Inflammatory macrophage treated with lipopolysaccharide for 1 hour (primary cell): ENCODE data around the gene DNAJC8.

Experiments
- DNase-seq, 2 donors: peaks; one replicate each; pipeline ENCODE4 v3.0.0-alpha.2; 2020 to 2022

DNAJC8 gene

DNA sequence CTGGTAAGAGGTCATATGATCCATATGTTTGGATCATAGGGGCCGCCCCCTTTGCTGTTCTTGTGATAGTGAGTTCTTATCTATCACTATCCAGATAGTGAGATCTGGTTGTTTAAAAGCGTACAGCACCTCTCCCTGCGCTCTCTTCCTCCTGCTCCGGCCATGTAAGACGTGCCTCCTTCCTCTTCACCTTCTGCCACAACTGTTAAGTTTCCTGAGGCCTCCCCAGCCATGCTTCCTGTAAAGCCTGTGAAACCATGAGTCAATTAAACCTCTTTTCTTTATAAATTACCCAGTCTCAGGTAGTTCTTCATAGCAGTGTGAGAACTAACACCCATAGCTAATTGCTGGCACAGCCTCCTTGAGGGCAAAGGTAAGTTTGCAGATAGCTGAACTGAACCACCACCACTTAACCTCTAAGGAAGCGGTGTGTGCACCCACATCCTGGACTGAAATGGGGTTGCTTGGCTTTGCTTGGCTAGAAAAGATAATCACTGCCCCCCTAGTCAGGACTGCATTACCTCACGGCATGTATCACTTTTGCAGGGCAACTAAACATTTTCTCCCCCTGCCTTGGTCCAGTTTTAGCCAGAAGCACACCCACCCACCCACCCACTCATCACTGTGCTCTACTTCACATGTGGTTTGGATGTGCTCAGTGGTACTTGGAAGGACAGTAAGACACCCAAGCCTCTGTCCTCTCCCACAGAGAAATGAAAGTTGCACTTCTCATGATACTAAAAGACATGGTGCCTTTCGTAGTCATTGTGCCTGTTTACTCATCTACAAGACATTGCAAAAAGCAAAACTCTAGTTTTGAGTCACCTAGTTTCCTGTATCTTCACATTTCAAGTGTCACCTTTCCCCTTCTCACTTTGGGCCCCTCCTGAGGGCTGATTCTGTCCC lies 33.2 kb downstream of the DNAJC8 start:
- DNase-seq, result peak in 1 of 2 donors; percentile 33

DNA sequence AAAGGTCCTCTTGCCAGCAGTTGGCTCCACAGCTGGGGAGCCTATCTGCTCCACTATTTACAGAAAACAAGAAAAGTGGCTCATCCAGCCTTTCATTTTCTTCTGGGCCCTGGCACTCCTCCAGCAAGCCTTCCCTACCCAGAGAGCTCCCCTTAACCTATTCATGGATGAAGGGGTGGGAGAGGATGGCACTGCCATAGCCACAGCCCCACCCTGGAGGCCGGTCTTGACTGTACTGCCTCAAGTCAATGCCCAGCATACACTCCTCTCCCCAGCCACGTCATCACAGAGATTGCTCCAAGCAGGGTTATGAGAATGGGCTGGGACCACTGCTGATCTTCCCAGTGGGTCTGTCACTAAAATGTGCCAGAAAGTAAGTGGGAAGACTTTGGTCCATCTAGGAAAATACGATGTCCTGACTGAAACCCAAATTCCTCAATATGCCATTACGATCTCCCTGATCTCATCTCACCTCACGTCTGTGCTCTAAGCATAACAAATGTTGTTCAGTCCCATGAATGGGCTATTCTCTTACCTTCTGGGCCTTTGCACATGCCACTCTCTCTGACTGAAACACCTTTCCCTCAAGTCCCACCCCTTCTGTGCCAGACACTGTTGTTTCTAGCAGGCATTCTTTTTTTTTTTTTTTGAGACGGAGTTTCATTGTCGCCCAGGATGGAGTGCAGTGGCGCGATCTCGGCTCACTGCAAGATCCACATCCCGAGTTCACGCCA lies 35.0 kb downstream of the DNAJC8 start:
- no peak for DNase-seq

DNA sequence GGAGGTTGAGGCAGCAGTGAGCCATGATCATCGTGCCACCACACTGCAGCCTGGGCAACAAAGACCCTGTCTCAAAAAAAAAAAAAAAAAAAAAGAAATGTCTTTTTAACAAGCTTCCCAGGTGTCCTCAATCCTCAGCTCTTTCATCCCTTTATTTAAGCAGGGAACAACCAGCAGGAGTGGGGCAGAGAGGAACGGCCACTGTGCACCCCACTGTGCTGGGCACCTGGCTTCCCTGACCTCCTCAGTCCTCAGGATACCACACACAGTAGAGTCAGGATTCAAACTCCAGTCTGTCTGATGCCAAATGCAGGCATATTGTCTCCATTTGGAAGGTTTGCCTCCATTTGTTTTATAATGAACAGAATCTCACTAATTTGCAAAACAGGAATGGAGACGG lies 36.5 kb downstream of the DNAJC8 start:
- DNase-seq, result no peak

DNA sequence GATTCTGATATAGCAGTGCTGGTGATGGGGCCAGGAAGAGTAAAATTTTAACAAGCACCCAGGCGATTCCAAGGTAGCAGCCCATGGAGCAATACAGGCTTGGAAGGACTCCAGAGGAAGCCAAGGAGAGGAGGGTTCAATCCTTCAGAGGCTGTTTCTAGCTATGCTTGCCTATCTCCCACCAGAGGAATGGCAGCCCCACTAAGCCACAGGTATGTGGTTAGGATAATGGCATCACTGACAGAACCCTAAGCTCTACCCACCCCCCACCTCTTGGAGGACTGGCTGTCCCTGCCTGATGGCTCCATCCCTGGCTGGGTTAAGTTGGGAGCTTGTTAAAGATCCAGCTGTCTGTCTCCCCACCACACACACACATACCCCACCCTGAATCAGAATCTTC lies 37.0 kb downstream of the DNAJC8 start:
- no peak for DNase-seq

DNA sequence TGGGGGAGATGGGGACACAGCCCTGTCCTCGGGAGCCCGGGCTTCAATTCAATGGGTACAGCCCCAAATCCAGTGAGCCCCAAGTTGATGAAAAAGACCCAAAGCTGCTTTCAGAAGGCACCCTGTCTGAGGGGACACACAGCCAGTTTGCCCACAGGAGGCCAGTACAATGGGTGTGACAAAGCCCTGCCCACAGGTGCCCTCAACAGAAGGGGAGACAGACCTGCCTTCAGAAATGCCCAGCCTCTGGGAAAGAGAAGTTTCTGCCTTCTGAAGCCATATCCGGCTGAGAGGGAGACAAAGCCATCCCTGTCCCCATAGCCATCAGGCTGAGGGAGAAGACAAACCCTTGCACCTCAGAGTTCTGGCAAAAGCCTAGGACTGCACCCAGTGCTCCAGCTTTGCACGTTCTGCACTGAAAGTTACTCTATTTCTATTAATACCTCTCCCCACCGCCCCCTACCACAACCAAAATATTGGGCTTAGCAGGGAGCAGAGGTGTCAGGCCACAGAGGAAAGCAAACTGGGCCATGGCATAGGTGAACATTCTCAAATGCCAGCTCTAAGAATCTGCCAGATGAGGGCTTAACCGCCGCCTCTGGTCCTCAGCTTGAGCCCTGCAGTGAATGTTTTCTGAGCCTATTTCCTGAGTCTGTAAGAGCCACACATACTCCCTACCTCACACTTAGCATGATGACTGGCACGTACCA lies 38.3 kb downstream of the DNAJC8 start:
- DNase-seq, result no peak

DNA sequence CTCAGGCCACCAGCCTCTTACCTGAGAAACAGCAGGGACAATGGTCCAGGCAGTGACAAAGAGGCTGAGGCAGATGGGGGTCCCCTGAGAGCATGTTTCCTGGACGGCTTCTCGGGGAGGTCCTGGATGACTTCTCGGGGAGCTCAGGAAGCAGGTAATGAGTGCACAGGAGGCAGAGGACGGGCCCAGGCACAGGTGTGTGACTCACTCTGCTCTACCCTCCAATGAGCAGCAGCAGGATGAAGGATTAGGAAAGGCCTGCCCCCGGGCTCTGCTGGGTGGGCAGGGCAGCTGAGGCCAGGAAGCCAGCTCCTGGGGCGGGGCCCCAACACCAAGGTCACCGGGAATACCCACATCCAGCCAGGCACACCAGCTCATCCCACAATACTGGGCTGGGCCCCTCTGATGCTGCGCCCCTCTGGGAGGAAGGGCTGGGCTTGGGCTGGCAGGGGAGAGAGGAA lies 39.1 kb downstream of the DNAJC8 start:
- DNase-seq, result no peak

DNA sequence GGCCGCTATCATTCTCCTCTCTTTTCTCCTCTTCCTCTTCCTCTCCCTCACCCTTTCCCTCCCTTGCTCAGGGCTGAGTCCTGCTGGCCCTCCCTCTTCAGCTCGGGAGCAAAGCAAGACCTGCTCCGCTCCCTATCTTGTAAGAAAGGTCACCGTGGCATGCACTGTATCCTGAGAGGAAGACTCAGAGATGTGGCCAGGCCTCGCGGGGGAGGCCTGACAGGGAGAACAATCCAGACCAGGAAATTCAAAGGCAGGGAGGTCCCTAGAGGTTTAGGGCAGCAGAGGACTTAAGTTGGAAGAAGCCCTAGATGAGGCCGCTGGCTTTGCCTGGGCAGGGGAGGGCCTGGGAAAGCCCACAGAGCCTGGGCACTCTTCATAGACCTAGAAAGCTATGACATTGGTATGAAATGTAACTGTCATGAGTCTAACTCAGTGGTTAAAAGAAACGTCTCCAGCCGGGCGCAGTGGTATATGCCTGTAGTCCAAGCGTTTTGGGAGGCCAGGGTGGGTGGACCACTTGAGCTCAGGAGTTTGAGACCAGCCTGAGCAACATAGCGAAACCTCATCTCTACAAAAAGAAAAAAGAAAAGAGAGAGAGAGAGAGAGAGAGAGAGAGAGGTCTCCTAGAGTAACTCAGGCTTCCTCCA lies 41.7 kb downstream of the DNAJC8 start:
- no peak for DNase-seq

DNA sequence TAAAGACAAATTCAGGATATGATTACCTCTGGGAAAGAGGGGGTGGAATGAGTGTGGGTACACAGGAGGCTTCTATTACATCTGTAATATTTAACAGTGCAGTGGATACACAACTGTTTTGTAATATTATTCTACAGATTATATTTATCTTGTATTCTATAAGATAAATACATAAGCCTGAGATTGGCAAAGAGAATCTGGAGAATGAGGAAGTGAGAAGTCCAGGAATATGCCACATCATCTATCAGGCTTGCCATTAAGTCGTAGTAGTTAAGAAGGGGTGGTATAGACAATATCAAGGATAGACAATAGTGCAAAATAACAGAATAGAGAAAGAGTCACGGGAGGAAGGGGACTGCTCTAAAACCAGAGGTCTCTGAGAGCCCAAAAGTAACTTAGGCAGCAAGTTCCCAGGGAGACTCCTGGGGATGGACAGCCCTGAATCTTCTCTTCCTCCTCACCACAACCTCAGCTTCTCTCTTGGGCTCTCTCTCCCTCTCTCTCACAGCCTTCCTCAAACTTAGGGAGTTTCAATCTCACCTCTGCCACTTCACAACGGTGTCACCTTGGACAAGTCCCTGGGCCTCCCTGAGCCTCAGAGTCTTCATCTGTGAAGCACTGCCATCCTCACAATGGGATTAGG lies 42.4 kb downstream of the DNAJC8 start:
- DNase-seq, result no peak

DNA sequence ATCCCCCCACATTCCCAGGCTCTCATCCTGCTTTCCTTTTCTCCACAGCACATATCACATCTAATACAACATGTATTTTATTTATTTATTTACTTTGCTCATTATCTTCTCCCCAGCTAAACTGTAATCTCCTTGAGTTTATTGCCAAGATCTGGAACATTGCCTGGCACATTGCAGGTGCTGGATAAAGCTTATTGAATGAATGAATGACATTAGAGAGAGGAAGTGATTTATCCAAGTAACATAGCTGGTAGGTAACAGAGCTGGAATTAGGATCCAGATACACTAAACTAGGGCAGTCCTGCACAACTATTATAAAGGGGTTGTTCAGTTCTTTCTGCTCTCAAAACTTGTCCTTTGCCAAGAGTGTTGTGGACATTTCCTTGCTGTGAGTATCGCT lies 47.8 kb downstream of the DNAJC8 start:
- DNase-seq, result no peak

DNA sequence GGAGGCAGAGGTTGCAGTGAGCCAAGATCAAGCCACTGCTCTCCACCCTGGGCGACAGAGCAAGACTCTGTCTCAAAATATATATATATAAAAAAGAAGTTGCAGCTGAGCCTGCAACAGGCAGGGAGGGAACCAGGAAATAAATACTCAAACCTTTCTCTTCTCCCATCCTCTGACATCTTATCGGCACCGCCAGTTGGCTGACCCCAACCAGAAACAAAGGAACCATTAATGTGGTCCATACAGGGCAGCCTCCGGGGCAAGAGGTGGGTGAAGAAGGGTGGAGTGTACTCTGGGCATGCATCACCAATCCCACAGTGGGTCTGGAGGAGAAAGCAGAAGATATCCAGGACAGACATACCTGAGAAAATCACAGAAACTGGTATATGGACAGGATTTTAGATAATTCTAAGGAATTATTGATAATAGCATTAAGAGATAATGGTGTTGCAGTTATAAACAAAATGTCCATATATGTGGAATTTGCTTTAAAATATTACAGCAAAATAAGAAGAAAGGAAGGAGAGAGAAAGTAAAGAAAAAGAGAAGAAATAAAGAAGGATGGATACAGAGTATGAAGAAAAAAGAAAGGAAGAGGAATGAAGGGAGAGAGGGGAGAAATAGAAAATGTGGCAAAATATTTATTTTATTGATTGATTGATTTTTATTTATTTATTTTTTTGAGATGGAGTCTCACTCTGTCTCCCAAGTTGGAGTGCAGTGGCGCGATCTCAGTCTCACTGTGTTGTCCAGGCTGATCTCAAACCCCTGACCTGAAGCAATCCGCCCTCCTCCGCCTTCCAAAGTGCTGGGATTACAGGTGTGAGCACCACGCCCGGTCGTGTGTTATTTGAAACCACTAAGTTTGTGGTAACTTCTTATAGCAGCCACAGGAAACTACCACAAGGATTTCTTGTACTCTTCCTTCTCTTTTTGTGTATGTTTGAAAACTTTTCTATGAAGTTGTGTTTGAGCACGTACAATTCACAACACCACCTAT lies 52.2 kb downstream of the DNAJC8 start:
- no peak for DNase-seq

DNA sequence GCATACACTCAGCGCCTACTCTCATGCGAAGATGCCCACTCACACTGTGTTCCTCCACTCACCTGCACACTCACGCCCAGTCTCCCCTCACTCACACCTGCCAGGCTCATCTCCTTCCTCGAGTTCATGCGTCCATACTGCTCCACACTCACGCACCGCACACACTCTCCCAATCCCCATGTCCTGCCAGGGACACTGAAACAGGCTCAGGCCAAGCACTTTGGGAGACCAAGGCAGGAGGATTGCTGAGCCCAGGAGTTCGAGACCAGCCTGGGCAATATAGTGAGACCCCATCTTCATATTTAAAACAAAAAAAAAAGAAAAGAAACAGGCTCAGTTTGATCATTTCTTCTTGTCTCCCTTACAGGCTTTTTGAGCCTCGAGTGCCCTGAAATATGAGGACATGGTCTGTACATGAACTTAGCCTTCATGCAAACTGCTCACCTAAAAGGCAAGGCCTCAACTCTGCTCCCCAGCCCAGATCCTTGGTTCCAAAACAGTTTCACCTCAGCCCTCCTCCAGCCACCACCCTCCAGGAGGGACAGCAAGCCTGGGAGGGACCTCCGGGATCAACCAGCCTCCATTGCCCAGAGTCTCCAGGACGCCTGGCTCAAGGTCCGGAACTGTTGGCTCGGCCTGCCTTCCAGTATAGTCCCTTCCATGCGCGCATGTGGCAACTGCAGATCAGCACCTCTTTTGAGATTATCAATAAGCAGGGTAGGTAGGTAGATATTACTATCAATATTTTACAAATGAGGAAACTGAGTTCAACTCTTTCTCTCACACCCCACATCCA lies 53.9 kb downstream of the DNAJC8 start:
- DNase-seq, result no peak

DNA sequence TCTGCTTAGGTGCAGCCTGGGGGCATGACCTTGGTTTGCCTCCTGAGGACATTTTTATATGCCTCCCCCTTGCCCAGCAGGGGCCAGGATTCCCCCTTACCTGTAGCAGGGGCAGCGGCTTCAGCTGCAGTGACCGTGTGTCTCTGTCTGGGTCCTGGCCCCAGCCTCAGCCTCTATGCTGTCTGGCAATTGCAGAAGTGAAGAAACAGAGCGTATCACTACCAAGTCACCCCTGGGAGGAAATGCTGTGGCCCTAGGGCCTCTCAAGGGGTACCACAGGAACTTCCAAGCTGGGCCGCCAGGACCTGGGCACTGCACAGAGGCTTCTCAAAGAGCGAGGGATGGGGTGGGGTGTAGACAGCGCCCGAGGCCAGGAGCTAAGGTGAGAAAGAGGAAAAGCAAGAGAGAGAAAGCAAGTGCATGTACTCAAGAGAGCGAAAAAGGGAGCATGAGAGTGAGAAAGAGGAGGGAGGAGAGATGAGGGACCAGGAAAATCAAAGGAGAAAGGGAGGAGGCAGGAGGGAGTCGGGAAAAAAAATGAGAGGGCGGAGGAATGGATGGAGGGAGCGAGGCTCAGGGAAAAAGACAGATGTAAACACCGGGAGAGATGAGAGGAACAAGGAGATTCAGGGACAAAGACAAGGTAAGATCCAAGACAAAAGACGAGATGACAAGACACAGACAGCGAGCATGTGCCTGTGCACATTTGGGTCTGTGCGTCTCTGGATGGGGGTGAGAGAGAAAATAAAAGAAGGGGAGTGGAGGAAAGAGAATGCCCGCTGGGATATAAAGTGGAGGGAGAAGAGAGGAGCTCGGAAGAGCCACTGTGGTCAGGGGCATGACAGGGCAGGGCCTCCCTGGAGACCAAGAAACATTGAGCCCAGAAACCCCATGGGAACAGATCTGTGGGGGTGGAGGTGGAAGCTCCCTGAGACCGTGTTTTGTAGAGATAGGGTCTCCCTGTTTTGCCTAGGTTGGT lies 56.0 kb downstream of the DNAJC8 start, which contains the start of gene PTAFR:
PTAFR (minus strand) TSS at position 199 of the 979 bp plus-strand sequence. CDS start 25,669 bp downstream, outside the sequence.
- peak; percentile 74 to 81 for DNase-seq

DNA sequence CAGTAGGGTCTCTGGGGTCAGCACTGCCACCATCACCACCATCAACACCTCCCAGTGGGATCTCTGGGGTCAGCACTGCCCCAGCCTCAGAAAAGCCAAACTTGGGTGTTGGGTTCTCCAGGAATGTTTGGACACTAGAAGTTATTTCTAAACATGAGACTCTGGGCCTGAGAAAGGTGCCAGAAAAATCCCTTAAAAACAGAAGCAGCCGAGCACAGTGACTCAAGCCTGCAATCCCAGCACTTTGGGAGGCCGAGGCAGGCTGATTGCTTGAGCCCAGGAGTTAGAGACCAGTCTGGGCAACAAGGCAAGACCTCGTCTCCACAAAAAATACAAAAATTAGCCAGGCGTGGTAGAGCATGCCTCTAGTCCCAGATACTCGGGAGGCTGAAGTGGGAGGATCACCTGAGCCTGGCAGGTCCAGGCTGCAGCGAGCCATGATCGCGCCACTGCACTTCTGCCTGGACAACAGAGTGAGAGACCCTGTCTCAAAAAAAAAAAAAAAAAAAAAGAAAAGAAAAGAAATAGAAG lies 56.8 kb downstream of the DNAJC8 start:
- no peak for DNase-seq

DNA sequence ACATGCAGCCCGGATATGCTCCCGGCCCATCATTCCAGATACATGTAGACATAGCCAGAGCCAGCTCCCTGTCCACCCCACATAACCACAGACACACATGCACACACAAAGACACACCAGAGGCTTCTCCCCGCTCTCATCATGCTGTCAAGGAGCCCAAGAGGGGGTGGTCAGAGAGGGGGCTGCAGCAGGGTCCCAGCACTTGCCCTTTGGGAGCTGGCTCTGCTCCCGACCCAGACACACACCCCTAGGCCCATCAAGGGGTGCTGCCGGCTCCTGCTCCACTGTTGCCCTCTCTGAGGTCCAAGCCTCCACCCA lies 58.9 kb downstream of the DNAJC8 start:
- no peak for DNase-seq

DNA sequence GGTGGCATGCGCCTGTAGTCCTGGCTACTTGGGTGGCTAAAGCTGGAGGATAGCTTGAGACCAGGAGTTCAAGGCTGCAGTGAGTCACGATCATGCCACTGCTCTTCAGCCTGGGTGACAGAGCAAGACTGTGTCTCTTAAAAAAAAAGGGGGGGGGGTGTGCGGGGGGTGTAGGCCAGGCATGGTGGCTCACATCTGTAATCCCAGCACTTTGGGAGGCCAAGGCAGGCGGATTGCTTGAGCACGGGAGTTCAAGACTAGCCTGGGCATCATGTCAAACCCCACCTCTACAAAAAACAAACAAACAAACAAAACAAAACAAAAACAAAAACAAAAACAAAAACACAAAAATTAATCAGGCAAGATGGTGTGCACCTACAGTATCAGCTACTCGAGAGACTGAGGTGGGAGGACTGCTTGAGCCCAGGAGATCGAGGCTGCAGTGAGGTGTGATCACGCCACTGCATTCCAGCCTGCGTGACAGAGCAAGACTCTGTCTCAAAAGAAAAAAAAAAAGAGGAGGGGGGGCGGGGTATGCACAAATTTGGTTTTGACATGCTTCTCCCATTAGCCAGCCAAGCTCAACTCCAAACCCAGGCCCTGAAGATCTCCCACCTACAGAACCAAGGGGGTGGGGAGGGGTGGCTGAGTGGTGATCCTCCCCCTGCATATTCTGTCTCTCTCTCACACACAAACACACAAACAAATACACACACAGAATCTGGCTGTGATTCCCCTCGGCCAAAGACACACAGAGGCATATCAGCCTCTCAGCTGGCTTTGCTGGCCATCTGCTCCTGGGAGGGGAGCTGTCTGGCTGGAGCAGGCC lies 59.5 kb downstream of the DNAJC8 start:
- DNase-seq, result peak in 1 of 2 donors; percentile 73

DNA sequence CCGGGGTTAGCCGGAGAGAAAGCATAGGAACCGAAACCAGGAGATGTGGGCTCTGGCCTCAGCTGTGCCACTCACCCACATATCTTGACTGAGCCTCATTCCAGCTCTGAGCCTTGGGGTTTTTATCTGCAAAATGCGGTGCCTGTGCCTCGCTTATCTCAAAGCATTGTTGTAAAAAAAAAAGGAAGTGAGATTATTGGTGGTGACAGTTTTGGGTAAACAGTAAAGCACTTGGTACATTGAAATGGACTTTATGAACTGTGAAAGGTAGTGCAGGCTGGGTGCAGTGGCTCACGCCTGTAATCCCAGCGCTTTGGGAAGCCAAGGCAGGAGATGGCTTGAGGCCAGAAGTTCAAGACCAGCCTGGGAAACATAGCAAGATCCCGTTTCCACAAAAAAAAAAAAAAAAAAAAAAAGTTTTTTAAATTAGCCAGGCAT lies 60.1 kb downstream of the DNAJC8 start:
- peak; percentile 76 to 94 for DNase-seq

DNA sequence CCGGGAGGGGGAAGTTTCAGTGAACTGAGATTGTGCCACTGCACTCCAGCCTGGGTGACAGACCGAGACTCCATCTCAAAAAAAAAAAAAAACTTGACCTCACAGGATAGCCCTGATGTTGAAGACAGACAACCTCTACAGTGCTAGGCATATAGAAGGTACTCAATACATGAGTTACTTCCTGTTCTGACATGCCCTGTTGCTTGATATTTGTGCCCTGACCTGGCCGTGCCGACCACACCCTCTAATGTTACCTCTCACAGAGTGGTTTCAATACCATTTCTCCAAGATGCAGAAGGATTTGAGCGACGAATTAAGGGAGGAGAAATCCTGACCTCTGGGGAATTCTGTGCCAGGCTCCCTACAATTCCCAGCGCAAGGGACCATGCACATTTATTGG lies 61.6 kb downstream of the DNAJC8 start:
- DNase-seq, result no peak
